Measurements from ENCODE around the gene SMG6.

- no peak for TF ChIP-seq EP300 (IDR thresholded peaks at IDR 0.05; ENCODE audit: borderline replicate concordance)
- no peak for TF ChIP-seq REST (IDR thresholded peaks at IDR 0.05; ENCODE audit: low read depth)
- TF ChIP-seq MAX (IDR thresholded peaks at IDR 0.05): no peak
- no peak for TF ChIP-seq NFIC (IDR thresholded peaks at IDR 0.05)
- TF ChIP-seq CREB1 (IDR thresholded peaks at IDR 0.05; ENCODE audit: low read depth): no peak
- TF ChIP-seq YY1 (IDR thresholded peaks at IDR 0.05; ENCODE audit: low read depth): no peak
- TF ChIP-seq TCF12 (IDR thresholded peaks at IDR 0.05; ENCODE audit: low read depth): no peak
- TF ChIP-seq TAF1 (IDR thresholded peaks at IDR 0.05; ENCODE audit: low read depth): no peak
- no peak for TF ChIP-seq TEAD4 (IDR thresholded peaks at IDR 0.05)
- no peak for TF ChIP-seq RAD21 (IDR thresholded peaks at IDR 0.05; ENCODE audit: low read depth)
- no peak for TF ChIP-seq FOXM1 (IDR thresholded peaks at IDR 0.05; ENCODE audit: borderline replicate concordance, low read depth)
- no peak for TF ChIP-seq CEBPB (IDR thresholded peaks at IDR 0.05)
- no peak for TF ChIP-seq ZBTB7A (IDR thresholded peaks at IDR 0.05; ENCODE audit: low read depth)
- TF ChIP-seq USF1 (IDR thresholded peaks at IDR 0.05): no peak
Measured at GRCh38 chr17:2277429-2278170, 26.0 kb downstream of the SMG6 start.

Measured in Ishikawa (cell line).